ENCODE data around the gene SLC25A47.
"Not testable (repeated sequence)": the region's sequence is repeated elsewhere in the genome, so short reads cannot be mapped to it uniquely, and the experiment has no call there.

SLC25A47 gene

GRCh38 chr14:100290607-100291304 lies 32.4 kb upstream of the SLC25A47 start:
- DNase-seq = no peak

DNA sequence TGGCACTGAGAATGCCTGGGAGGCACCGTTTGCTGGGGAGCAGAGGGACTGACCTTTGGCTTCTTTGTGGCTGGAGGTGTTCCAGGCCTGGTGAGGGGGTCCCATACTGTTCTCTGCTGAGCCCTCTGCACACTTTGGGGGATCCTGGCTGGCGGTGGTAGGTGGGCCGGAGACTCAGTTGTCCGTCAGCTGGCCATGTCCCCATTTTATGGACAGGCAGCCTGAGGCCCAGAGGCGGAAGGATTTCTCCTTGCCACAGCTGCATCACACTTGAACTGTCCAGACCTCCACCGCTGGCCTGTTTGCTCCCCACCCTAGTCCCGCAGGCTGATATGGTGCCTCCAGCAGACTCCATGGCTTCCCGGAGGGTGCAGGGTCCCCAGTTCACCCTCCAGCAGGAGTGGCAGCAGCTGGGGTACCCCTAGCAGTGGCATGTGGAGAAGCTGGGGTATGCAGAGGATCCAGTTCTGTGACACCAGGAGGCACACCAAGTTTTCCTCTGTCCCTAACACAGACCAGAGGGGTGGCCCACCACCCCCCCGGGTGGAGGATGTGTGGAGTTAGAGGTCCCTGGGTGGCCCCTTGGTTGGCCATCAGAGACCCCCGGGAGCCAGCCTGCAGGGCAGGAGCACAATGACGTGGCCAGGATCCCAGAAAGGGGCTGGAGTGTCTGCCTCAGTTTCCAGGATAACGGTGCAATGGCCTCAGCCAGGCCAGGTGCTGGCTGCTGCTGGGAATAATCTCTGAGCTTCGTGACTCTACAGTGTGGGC lies 31.6 kb upstream of the SLC25A47 start:
- DNase-seq = no peak

- DNase-seq = no peak
Measured at GRCh38 chr14:100292301-100292775, 30.8 kb upstream of the SLC25A47 start.

DNA sequence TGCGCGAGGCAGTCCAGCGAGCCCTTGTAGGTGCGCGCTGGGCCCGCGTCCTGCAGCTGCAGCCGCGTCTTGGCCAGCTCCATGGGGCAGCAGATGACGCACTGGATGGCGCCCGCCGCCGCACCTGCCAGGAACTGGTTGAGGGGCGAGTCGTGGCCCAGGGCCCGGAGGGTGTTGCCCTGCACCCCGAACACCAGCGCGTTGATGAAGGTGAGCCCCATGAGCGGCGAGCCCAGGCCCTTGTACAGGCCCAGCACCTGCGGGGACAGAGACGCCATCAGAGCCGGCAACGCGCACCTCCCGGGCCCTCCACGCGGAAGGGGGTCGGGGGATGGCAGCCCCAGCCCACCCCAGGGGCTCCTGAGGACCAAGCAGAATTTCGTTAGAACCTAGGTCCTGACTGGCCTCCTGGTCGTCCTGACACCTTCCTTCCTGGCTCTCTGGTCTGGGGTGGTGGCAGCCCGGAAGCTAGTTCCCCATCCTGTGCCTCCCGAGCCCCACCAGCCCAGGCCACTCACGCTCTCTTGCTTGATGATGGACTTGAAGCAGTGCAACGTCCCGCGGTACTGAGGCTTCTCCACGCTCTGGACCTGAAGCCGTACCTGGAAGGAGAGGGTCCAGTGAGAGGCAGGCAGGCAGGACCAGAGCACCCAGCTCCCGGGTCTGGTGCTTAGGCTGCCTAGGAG lies 30.2 kb upstream of the SLC25A47 start:
- no peak for DNase-seq

- DNase-seq = no peak
Measured at GRCh38 chr14:100293497-100294212, 29.5 kb upstream of the SLC25A47 start.

DNA sequence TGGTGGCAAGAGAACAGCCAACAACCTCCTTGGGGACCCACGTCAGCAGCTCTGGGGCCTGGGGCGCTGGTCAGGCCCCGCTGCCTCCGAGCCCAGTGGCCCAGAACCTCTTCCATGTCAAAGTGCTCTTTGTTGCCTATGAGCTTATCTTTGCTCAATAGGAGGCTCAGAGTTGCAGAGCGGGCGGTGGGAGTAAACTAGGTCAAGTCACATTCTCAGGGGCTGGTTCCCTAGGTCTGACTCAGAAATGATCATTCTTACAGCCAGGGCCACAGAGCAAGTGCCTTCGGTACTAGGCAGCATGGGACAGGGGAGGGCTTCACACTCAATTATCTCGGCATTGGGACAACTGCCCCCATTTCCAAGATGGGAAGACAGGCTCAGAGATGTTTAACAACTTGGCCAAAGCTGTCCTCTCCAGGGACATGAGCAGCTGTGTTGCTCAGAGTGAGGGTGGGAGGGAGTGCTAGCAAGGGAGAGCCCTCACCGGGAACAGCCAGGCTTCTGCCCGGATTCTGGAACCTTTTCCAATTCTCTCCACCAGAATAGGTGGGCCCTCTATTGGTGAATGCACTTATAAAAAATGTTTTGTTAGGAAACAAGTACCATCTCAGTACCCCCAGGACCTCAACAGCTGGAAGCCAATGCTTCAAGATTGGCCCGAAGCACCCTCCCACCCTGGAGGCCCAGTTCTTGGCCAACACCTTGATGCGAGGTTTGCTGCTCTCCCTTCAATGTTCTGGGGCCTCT lies 28.8 kb upstream of the SLC25A47 start:
- DNase-seq = no peak

DNA sequence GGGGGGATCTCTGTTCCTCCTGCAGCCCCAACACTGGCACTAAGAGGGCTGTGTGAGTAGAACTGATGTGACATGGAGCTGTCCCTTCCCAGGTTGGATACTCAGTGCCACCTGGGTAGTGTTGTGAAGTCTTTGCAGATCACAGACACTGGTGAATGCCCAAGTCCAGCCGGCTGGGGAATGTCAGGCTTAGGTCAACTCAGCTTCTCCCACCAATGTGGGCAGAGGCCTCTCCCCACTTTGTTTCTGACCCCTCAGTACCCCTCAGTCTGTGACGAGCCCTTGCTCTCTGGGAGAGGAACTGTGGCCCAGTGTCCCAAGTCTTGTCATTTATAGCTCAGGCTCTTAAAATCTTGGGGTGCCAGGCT lies 28.2 kb upstream of the SLC25A47 start:
- no peak for DNase-seq

DNA sequence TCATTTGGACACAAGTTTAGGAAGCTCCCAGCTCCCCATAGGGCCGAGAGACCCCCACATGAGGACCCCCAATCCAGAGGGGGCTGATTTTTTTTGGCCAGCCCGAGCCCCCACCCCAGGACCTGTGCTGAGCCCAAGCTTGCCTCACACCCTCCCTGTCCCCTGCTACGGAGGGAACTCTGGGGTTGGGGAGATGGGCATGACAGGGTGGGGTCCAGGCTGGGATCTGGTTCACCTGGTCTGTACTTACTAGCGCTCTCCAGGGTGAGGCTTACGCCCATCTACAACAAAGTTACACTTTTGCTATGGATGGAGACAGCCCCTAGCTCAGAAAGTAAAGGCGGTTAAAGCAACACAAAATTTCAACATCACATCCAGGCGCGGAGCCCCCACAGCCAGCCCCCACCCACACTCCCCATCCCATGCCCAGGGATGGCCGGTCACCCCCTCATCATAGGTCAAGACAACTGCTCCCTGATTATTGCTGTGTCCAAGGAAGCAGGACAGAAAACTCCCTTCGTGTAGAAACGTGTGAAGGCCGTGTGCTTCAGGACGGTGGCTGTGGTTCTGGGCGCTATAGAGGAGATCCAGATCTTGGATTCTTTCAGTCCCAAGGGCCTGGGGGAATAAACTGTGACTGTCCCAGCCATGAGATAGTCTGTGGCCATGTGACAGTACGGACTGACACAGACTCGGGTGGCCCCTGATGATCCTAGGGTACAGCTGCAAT lies 27.6 kb upstream of the SLC25A47 start:
- no peak for DNase-seq

GRCh38 chr14:100296106-100296651 lies 27.0 kb upstream of the SLC25A47 start:
- no peak for DNase-seq

DNA sequence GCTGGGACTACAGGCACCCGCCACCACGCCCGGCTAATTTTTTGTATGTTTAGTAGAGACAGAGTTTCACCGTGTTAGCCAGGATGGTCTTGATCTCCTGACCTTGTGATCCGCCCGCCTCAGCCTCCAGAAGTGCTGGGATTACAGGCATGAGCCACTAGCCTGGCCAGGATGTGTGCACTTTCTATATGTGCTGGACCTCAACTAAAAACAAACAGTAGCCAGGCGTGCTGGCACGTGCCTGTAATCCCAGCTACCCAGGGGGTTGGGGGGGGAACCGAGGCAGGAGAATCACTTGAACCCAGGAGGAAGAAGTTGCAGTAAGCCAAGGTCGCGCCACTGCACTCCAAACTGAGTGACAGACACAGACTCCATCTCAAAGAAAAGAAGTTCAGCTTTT lies 26.4 kb upstream of the SLC25A47 start:
- not testable (repeated sequence) for DNase-seq

DNA sequence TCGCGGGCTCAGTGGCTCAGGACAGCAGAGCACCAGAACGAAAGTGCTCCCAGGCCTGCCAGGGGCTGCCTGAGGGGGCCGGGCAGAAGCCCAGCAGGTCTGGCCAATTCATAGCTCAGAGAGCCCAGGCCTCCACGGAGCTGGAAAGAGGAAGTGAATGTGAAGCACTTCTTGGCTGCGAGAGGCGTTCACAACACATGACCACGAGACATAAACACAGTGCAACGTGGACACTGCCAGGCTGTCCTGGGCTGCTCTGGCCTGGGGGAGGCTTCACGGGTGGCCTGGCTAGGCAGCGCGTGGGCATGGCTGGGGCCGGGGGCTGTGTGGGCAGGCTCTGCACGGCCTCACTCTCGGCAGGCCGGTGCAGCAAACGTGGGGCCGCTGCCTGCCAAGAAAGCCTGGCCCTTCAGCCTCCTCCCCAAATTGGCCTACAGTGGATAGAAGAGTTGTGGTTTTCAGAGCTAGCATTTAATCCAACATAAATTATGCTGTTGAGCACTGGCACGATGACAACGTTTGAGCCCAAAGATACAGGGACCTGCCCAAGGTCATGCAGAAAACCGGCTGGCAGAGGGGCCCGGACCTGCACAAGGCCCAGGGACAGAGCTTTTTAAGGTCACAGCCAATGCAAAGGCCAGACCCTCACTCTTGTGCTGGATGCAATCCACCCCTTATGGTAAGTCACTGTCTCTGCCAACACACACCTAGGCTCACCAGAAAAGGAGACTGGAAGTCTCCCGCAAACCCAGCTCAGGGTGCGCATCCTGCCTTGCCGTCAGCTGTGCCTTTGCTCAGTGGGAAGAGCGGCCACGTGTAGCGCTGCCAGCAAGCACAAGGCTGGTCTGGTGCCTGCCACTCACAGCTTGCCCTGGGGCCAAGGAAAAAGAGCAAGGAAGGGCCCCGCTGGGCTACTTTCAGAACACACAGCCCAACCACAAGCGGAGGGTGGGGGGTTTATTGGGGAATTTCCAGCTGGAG lies 25.5 kb upstream of the SLC25A47 start:
- no peak for DNase-seq

- DNase-seq = no peak
Measured at GRCh38 chr14:100298551-100299237, 24.4 kb upstream of the SLC25A47 start.

DNA sequence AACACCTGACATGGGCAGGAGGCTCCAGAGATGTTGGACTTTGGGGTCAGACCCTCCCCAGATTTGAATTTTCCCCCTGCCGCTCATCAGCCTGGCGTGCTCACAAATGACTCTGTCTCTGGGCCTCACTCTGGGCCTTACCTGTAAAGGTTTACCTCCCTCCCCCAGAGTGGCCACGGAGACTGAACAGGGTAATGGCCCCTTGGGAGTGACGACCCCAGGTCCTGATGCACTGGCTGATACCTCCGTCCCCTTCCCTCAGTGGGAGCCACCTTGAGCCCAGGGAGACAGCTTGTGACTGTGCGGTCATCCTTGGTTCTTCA lies 23.9 kb upstream of the SLC25A47 start:
- DNase-seq = no peak

DNA sequence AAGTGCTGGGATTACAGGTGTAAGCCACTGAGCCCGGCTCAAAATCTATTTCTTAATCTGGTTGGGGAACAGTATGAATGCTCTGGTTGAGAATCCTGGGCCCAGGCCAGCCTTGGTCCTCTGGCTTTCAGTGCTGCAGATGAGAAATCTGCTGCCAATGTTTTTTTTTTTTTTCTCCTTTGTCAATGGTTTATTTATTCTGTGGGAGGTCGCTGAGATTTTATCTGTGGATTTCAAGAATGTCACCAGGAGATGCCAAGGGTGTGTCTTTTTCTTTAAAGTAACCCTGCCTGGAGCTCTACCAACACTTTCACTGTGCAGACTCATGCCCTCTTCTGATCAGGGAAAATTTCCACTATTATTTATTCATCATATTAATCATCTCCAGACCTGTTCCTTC lies 20.5 kb upstream of the SLC25A47 start:
- no peak for DNase-seq

DNA sequence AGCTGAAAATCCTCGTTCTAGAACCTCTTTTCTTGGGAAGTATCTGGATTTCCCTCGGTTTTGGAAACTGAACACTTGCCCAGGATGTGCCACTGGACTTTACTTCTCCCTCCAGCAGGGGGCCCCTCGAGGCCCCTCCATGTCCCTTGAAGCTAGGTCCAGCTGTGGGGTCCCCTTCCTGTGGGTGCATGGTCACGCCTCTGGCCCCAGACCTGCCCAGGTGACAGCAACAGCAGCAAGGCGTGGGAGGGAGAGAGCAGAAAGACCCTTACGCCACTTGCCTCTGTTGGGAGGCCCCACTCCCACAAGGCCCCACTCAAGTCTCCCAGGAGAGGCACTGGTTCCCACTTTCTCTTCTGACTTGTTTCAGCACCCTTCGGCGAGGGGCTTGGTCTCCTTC lies 20.0 kb upstream of the SLC25A47 start:
- DNase-seq = no peak

- no peak for DNase-seq
Measured at GRCh38 chr14:100303925-100304324, 19.2 kb upstream of the SLC25A47 start.

GRCh38 chr14:100304825-100305323 lies 18.3 kb upstream of the SLC25A47 start:
- no peak for DNase-seq

DNA sequence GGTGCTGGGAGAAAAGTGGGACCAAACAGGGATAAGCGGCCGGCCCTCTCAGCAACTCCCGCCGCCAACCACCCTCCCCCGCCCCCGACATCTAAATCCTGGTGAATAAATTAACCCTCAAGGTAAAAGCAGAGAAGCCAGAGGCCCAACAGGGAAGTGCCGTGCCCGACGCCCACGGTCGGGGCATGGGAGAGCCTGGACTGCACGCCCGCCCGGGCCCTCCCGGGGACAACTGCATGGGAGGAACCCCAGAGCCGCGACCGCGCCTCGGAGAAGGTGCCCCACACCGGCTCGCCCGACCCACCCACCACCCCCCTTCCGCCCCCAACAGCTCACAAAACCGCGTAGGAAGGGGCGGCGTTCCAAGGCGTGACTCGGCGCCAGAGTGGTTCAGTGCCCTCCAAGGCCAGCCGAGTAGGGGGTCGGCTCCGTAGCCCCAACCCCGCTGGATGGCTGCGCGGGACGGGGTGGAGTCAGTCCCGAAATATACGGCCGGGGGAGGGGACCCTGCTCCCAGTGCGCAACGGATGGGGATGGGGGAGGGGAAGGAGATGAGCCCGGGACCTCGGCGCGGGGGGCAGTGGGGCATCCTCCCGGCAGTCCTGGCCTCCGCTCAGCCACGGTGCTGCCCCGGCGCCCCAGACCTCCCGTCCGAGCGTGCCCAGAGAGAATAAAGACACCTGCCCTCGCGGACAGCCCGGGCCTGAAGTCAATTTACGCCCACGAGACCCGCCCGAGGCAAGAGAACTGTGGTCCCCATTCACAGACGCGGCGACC lies 17.6 kb upstream of the SLC25A47 start:
- DNase-seq = no peak

Measured in activated effector memory CD4-positive, alpha-beta T cell treated with Interleukin-2 at 50 U/mL for 16 hours (primary cell).